SIG-M5 (cell line): Measurements from ENCODE around the gene PIM1.

Experiments used
- DNase-seq: peaks from one replicate; lab custom pipeline; 2025; lab: John Stamatoyannopoulos, UW

PIM1 gene

GRCh38 chr6:37137201-37138090 is 32.5 kb upstream of the PIM1 start:
- DNase-seq, result no peak

DNA sequence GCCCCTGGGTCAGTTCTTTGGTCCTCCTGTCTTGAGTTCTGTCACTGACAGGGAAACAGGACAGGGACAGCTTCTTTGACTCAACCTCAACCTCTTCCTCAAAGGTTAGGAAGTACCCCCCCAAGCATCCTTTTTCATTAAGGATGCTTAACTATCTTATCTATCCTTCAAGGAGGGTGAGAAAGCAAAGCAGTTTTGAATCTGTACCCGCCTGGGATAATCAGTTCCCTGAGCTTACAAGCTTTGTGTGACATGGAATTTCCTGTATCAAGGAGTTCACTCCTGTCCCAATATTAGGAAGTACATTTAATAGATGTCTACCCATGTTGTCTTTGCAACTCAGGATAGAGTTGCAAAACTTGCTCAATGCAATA is 31.1 kb upstream of the PIM1 start:
- no peak for DNase-seq

GRCh38 chr6:37139230-37139962 is 30.6 kb upstream of the PIM1 start:
- DNase-seq, result no peak

DNA sequence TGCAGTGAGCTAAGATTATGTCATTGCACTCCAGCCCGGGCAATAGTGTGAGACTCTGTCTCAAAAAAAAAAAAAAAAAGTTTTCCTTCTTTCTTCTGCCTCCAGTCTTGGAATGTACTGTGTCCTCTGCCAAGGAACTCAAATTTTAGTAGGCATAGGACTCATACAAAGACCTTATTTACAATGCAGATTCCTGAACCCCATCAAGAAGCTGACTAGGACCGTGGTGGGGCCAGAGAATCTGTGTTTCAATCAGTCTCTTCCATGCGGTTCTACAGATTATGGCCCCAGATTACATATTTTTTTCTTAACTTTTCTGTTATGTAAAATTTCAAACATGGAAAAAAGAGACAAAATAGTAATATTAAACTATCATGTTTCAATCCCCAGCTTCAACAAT is 29.8 kb upstream of the PIM1 start:
- no peak for DNase-seq

- DNase-seq, result no peak
Observed at GRCh38 chr6:37141281-37142049, 28.5 kb upstream of the PIM1 start.

DNA sequence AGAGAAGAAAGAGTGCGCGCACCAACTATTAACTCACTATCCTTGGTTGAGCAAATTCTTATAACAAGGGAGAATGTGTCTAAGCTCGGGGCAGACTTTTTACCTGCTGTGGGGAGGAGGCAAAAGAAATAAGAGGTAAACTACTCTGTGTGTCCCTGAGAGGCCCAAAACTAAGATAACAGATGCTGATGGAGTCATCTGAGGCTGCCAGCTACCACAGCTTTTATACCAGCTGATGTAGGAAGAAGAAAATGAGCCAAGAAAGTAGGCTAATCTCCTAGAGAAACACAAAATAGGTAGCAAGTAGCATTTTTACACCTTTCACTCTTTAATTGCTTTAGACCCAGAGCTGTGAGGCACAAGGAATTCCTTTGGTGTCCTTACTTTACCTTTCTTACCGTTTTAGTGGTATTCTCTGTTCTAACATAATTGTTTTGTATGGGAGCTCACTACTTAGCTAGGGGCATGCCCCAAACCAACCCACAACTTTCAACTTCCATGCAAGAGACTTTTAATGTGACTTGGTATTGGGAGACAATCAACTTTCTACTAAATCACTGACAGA is 27.8 kb upstream of the PIM1 start:
- DNase-seq, result no peak

DNA sequence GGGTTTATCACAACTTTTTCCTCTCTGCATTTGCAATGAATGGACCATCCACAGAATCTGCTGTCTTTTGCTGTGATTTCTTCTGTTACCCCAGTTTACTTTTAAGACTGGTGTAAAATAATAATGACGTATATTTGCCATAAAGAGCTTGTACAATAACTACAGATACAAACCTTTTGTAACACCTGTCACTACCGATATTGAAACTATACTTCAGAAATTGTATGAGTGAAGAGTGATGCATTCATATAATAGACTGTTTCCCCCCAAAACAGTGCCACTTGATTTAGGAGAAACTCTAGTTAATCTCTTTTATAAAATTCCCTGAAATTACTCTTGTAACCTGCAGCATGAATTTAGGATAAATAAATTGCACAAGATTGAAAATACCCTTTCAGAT is 26.4 kb upstream of the PIM1 start:
- no peak for DNase-seq

DNA sequence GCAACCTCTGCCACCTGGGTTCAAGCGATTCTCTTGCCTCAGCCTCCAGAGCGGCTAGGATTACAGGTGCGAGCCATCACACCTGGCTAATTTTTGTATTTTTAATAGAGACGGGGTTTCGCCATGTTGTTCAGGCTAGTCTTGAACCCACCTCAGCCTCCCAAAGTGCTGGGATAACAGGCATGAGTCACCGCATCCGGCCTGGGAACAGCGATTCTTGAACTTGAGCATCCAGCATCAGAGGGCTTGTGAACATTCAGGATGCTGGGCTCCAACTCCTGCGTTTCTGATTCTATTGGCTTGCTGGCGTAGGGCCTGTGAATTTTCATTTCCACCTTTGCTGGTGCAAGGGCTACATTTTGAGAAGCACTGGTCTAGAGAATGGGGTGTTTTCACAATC is 24.5 kb upstream of the PIM1 start:
- DNase-seq, result no peak

- no peak for DNase-seq
Observed at GRCh38 chr6:37146735-37147157, 23.2 kb upstream of the PIM1 start.

DNA sequence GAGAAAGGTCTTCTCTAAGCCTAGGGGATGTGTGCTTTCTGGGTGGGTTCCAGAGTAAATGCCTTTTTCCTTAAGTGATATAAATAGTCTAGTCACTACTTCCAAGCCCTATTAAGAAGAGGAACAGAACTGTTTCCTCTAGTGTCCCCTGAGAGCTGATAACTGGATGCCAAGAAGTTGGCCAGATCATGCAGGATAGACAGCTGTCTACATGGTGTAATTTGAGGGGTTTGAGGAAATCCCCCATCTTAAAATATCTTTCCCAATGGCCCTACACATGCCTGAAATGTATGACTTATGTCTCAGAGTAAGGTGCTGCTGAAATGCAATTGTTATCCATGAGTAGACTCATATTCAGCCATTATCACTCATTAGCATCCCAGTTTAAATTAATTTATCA is 20.2 kb upstream of the PIM1 start:
- DNase-seq, result no peak

DNA sequence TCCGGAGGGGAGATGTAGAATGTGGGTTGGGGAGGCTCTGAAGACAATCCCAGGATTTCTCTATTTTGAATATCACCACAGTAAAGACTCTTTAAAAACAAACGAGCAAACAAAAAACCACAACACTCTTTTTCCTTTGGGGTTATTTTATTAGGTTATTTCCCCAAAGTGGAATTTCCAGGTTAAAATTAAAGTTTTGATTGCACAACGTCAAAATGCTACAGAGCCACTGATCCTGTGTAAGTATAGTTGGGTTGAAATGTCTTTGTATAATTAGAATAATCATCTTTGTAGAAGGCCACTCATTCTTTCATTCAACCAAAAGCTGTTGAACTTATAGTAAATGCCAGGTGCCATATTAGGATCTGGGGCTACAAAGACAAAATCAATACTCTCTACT is 19.6 kb upstream of the PIM1 start:
- no peak for DNase-seq

- DNase-seq, result no peak
Observed at GRCh38 chr6:37155394-37156312, 14.3 kb upstream of the PIM1 start.

GRCh38 chr6:37158508-37158907 is 11.4 kb upstream of the PIM1 start:
- no peak for DNase-seq

DNA sequence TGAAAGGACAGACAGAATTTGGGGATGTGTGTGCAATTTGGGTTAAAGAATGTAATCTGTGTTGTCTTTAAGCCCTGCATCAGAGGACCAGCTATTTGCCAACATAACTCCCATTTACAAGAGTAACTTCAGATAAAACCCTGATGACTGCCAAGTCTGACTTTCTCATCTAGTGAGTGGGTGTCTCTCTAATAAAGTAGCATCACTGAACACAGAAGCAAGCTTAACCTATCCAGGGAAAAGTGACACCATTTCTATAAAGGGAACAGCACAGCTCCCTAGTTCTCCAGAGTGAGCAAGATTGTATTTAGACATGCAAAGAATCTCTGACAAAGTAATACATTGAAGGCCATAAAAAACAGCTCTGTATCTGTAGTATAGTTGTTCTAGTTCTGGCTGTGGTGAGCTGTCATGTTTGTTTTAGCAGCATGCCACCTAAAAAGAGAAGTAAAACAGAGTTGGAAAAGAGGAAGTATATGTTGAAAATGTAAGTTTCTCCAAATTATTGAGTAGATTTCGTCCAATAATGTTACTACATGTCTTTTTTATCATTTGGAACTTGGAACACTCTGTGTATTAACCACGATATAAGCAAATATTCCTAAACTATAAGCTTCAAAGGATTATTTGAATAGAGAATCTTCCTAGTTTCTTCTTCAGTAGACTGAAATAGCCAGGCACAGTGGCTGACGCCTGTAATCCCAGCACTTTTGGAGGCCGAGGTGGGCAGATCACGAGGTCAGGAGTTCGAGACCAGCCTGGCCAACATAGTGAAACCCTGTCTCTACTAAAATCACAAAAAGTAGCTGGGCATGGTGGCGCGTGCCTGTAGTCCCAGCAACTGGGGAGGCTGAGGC is 8.8 kb upstream of the PIM1 start:
- peak; percentile 83 for DNase-seq

DNA sequence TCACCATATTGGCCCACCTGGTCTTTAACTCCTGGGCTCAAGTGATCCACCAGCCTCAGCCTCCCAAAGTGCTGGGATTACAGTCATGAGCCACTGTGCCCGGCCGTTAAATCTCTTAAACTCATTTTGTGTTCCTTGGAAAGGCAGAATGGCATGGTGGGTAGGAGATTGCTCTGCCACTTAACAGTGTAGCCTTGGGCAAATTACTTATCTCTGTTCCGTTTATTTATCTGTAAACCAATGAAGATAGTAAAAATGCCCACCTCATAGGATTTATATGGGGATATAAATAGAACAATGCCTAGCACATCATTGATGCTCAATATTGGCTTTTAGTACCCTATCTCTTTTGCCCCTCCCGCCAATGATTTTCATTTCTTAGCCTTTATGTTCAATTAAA is 7.2 kb upstream of the PIM1 start:
- no peak for DNase-seq

- DNase-seq, result no peak
Observed at GRCh38 chr6:37168163-37168758, 1.7 kb upstream of the PIM1 start.

DNA sequence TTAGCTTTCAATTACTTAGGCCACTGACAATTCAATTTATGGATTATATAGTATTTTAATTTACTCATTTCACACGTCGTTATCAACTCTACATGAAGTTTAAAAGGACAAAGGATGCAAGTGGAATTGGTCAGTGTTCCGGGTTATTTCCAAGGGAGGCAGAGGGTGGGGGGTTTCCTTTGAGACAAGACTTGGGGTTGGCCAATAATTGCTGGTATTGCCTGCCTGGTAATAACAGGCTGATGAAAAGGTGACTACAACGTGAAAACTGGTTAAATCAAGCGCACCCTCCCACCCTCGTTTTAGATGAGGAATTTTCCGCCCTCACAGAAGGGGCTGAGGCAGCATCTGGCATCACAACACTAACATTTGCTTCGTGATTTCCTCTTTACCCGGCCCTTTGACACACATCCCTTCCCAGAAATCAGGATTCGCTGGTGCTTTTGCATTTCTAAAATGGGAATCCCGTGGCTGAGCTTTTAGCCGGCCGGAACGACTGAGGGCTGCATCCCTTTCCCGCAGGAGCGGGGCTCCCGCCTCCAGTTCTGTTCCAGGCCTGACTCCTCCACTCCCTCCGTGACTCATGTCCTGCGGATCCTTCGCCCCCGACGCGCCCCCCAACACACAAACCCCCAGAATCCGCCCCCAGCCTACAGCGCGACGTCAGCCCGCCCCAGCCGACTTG is 999 bp upstream of the PIM1 start:
- no peak for DNase-seq

- DNase-seq, result no peak
Observed at GRCh38 chr6:37170273-37171200, 585 bp downstream of the PIM1 start.
